Measurements from ENCODE around the gene COPRS.

The COPRS gene

DNA sequence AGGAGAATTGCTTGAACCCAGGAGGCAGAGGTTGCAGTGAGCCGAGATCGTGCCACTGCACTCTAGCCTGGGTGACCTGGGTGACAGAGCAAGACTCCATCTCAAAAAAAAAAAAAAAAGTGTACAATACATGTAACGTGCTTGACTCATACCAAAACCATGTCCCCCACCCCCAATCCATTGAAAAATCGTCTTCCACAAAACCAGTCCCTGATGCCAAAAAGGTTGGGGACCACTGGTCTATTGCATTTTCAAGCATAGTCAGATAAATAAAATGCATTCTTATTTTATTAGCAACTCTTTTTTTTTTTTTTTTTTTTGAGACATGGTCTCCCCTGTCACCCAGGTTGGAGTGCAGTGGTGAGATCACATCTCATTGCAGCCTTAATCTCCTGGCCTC lies 52.1 kb downstream of the COPRS start:
- no peak for DNase-seq

DNA sequence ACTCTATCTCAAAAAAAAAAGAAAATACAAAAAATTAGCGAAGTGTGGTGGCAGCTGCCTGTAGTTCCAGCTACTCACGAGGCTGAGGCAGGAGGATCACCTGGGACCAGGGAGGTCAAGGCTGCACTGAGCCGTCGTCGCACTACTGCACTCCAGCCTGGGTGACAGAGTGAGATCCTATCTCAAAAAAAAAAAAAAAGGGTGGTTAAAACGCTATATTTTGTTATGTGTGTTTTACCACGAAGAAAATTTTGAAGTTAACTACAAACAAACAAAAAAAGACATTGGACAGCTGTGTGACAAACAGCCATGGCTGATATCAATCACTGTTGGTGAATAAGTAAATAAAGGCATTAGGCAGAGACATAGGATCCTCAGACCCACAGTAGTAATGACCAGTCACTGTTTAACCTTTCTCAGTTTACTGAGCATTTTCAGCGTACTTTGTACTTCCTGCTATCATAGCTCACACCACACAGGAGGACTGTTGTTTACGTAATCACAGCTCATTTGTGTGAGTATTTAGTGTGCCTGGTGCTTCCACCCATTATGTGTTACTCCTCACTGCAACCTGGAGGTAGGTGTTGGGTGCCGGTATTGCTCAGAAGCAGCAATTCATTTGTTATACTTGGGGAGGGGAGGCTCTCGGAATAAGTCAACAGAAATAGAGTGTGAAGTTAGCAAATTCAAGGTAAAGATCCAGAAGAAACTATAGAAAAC lies 55.4 kb downstream of the COPRS start:
- no peak for DNase-seq

DNA sequence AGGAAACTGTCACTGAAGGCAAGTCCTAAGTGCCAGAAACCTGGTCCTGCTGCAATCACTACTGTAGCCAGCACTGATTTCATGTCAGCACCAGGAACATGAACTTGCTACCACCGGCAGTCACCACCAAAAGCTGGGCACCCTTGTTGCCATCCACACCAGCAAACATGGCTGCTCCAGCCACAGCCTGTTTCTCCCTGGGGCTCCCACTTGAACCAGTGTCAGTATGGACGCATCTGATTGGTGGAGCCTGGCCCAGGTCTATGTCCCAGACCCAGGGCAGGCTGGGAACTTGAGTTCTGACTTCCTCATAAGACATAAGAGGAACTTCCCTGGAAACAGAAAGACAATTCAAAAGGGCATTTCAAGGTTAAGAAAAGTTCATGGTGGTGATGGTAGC lies 56.5 kb downstream of the COPRS start:
- no peak for DNase-seq
